ENCODE measurements around the gene RAB10. TPM values are rescaled to one million over a fixed set of nuclear protein-coding genes. Genes with fewer than 3 reads are reported as not detected.

The RAB10 gene
- total and polyA plus RNA-seq, 2 of the 13 experiments (the other 11 are each of a cell fraction or from before 2014, with no cell fraction given): 48.2 to 120 TPM

DNA sequence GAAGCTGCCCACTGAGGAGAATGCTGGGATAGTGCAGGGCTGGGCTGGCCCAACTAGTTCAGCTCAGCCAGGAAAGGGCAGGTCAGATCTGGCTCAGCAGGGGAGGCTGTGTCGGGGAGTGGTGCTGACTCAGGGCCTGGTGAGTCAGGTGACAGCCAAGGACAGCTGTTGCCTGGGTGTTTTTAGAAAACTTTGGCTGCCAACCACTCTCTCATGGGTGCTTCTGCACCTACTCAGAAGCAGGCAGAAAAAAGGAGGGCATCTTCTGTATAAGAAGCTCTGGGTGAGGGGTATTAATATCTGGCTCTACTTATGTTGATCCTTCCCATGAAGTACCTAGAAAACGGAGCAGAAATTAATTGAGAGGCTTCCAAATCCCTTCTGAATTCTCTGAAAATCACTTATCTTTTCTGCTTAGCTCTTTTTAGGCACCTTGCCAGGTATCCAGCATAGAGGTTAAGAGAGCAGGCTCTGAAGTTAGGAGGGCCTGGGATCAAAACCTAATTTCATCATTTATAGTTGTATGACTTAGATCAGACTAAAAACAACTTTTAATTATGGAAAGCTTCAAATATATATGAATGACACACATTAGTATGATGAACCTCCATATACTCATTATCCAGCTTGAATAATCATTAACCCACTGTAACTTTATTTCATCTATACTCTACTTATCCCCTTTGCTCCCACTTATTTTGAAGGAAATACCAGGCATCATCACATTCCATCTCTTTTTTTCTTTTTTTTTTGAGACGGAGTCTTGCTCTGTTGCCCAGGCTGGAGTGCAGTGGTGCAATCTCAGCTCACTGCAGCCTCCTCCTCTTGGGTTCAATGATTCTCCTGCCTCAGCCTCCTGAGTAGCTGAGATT lies 15.5 kb upstream of the RAB10 start (continued):
- TF ChIP-seq, protein P1, sequence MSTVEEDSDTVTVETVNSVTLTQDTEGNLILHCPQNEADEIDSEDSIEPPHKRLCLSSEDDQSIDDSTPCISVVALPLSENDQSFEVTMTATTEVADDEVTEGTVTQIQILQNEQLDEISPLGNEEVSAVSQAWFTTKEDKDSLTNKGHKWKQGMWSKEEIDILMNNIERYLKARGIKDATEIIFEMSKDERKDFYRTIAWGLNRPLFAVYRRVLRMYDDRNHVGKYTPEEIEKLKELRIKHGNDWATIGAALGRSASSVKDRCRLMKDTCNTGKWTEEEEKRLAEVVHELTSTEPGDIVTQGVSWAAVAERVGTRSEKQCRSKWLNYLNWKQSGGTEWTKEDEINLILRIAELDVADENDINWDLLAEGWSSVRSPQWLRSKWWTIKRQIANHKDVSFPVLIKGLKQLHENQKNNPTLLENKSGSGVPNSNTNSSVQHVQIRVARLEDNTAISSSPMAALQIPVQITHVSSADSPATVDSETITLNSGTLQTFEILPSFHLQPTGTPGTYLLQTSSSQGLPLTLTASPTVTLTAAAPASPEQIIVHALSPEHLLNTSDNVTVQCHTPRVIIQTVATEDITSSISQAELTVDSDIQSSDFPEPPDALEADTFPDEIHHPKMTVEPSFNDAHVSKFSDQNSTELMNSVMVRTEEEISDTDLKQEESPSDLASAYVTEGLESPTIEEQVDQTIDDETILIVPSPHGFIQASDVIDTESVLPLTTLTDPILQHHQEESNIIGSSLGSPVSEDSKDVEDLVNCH (CRISPR knock-in tag; IDR thresholded peaks at IDR 0.05): no peak
- TF ChIP-seq ATF7-NPFF (CRISPR knock-in tag; IDR thresholded peaks at IDR 0.05; ENCODE audit: low read depth) (no peak), ZNF263 (CRISPR knock-in tag; IDR thresholded peaks at IDR 0.05) (no peak), ZNF180 (CRISPR knock-in tag; IDR thresholded peaks at IDR 0.05; ENCODE audit: borderline replicate concordance, low read depth) (no peak), ZNF792 (CRISPR knock-in tag; IDR thresholded peaks at IDR 0.05) (0 out of 2 replicates have a peak, but pooled peaks have one; percentile 33), XRCC5 (optimal IDR thresholded peaks at IDR 0.05; ENCODE audit: low read length) (peak; percentile 29), CCDC6 (CRISPR knock-in tag; IDR thresholded peaks at IDR 0.05) (no peak), ZNF768 (CRISPR knock-in tag; IDR thresholded peaks at IDR 0.05) (peak; percentile 39; the same call in 1 of the 2 replicates), ZNF331 (CRISPR knock-in tag; IDR thresholded peaks at IDR 0.05) (peak; percentile 82), IRF2 (CRISPR knock-in tag; IDR thresholded peaks at IDR 0.05) (peak; percentile 12; the same call in 1 of the 2 replicates), ZNF839 (CRISPR knock-in tag; IDR thresholded peaks at IDR 0.05; ENCODE audit: borderline replicate concordance) (no peak), BRCA1 (CRISPR knock-in tag; IDR thresholded peaks at IDR 0.05) (no peak), GATA4 (IDR thresholded peaks at IDR 0.05; ENCODE audit: borderline replicate concordance, low read depth) (no peak), BHLHE40 (IDR thresholded peaks at IDR 0.05; ENCODE audit: low read length) (peak; percentile 41; the same call in 1 of the 2 replicates), ZNF775 (CRISPR knock-in tag; IDR thresholded peaks at IDR 0.05; ENCODE audit: borderline replicate concordance) (no peak), MAFK (conservative IDR thresholded peaks at IDR 0.05 in 1 of 2, IDR thresholded peaks at IDR 0.05 in 1 of 2; ENCODE audit: low read length in 2 of 2) (peak; percentile 83 to 96), ZNF367 (CRISPR knock-in tag; IDR thresholded peaks at IDR 0.05; ENCODE audit: borderline replicate concordance) (no peak), ZBTB21 (CRISPR knock-in tag; IDR thresholded peaks at IDR 0.05) (no peak)
- TF ChIP-seq, protein P2, sequence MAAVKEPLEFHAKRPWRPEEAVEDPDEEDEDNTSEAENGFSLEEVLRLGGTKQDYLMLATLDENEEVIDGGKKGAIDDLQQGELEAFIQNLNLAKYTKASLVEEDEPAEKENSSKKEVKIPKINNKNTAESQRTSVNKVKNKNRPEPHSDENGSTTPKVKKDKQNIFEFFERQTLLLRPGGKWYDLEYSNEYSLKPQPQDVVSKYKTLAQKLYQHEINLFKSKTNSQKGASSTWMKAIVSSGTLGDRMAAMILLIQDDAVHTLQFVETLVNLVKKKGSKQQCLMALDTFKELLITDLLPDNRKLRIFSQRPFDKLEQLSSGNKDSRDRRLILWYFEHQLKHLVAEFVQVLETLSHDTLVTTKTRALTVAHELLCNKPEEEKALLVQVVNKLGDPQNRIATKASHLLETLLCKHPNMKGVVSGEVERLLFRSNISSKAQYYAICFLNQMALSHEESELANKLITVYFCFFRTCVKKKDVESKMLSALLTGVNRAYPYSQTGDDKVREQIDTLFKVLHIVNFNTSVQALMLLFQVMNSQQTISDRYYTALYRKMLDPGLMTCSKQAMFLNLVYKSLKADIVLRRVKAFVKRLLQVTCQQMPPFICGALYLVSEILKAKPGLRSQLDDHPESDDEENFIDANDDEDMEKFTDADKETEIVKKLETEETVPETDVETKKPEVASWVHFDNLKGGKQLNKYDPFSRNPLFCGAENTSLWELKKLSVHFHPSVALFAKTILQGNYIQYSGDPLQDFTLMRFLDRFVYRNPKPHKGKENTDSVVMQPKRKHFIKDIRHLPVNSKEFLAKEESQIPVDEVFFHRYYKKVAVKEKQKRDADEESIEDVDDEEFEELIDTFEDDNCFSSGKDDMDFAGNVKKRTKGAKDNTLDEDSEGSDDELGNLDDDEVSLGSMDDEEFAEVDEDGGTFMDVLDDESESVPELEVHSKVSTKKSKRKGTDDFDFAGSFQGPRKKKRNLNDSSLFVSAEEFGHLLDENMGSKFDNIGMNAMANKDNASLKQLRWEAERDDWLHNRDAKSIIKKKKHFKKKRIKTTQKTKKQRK (IDR thresholded peaks at IDR 0.05; ENCODE audit: low read length): no peak
- TF ChIP-seq, protein P3, sequence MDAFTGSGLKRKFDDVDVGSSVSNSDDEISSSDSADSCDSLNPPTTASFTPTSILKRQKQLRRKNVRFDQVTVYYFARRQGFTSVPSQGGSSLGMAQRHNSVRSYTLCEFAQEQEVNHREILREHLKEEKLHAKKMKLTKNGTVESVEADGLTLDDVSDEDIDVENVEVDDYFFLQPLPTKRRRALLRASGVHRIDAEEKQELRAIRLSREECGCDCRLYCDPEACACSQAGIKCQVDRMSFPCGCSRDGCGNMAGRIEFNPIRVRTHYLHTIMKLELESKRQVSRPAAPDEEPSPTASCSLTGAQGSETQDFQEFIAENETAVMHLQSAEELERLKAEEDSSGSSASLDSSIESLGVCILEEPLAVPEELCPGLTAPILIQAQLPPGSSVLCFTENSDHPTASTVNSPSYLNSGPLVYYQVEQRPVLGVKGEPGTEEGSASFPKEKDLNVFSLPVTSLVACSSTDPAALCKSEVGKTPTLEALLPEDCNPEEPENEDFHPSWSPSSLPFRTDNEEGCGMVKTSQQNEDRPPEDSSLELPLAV (CRISPR knock-in tag; conservative IDR thresholded peaks at IDR 0.05; ENCODE audit: low read depth): no peak

Data from HepG2 (cell line).